Endothelial cell of umbilical vein (primary cell): Measurements from ENCODE around the gene TRIM71. TPM values are rescaled to one million over a fixed set of nuclear protein-coding genes. Genes with fewer than 3 reads are reported as not detected.

Source experiments
- BruUV-seq: library from RNA; stranded (reverse); fragments of 400-500 nt; replicated peaks from 2 replicates; lab custom pipeline; 2021; lab: Mats Ljungman, UMichigan
- CTCF ChIA-PET: fragments of 300-600, 350-600 bp; sonication (Branson Sonifier 250); formaldehyde crosslinking; loops from one replicate; lab custom pipeline; 2021; ENCODE audit warnings: antibody characterized with exemption, inconsistent platforms; lab: Charles Lee
- POLR2A ChIA-PET: fragments of 300-600, 350-600 bp; sonication (Branson Sonifier 250); formaldehyde crosslinking; loops from one replicate; lab custom pipeline; 2021; ENCODE audit warnings: antibody characterized with exemption, inconsistent platforms; lab: Charles Lee
- DNase-seq: peaks from one replicate; pipeline ENCODE4 v3.0.0-alpha.2; 2011; ENCODE audit warnings: low read depth, low spot score
- FAIRE-seq: peaks from 2 replicates; lab custom pipeline; 2011; peaks lifted over from hg19 to GRCh38; lab: Jason Lieb, UNC
- H2AFZ ChIP-seq: 2 replicates; pipeline ENCODE4 v1.6.0; 2012; ENCODE audit warnings: low read depth, low read length, control low read depth, inconsistent platforms
- H3K27ac ChIP-seq: 2 replicates; pipeline ENCODE4 v1.5.1; 2011; ENCODE audit warnings: low read depth, mild to moderate bottlenecking, control low read depth, low read length, moderate library complexity; ENCODE audit not compliant: insufficient read depth
- H3K27me3 ChIP-seq, 2 experiments: 2 replicates each; pipeline versions ENCODE4 v1.6.0 to v1.6.1; 2011; ENCODE audit warnings: low read length in 2 of 2, mixed read lengths in 1 of 2; ENCODE audit not compliant: control insufficient read depth in 2 of 2, insufficient read depth in 2 of 2
- H3K36me3 ChIP-seq, 2 experiments: 2 replicates in 1 of 2; 3 replicates in 1 of 2; pipeline ENCODE4 v1.5.1; 2011; ENCODE audit warnings: low read length in 2 of 2, mild to moderate bottlenecking in 1 of 2, moderate library complexity in 1 of 2; ENCODE audit not compliant: control insufficient read depth in 2 of 2, insufficient read depth in 2 of 2; ENCODE audit errors: extremely low read depth in 1 of 2
- H3K4me1 ChIP-seq: 3 replicates; pipeline ENCODE4 v1.5.1; 2011; ENCODE audit warnings: mild to moderate bottlenecking, low read length; ENCODE audit not compliant: control insufficient read depth, insufficient read depth; ENCODE audit errors: extremely low read depth
- H3K4me2 ChIP-seq: 2 replicates; pipeline ENCODE4 v1.6.1; 2011; ENCODE audit warnings: low read length, control low read depth, mixed read lengths; ENCODE audit not compliant: insufficient read depth
- H3K4me3 ChIP-seq, 3 experiments: fragments of 200-600 bp in 1 of 3; sonication (generic), shearing (Covaris generic) in 1 of 3; replicated peaks in 1 of 3; 2 replicates each; pipeline ENCODE4 v1.5.1; 2011 to 2016; ENCODE audit warnings: control low read depth in 3 of 3, low read length in 3 of 3, mild to moderate bottlenecking in 2 of 3, inconsistent platforms in 1 of 3, low read depth in 1 of 3, moderate library complexity in 1 of 3; ENCODE audit not compliant: insufficient read depth in 1 of 3
- H3K79me2 ChIP-seq: 2 replicates; pipeline ENCODE4 v1.6.0; 2012; ENCODE audit warnings: low read length, inconsistent platforms; ENCODE audit not compliant: control insufficient read depth, insufficient read depth
- H3K9ac ChIP-seq: replicated peaks from 2 replicates; pipeline ENCODE3; 2011; ENCODE audit warnings: low read length, control low read depth; ENCODE audit not compliant: insufficient read depth; ENCODE audit errors: extremely low read depth
- H3K9me1 ChIP-seq: replicated peaks from 3 replicates; pipeline ENCODE4 v1.6.0; 2011; ENCODE audit warnings: mild to moderate bottlenecking, low read length; ENCODE audit not compliant: control insufficient read depth, insufficient read depth; ENCODE audit errors: extremely low read depth
- H3K9me3 ChIP-seq: replicated peaks from 2 replicates; pipeline ENCODE4 v1.5.1; 2012; ENCODE audit warnings: low read length, inconsistent platforms; ENCODE audit not compliant: control insufficient read depth, insufficient read depth
- H4K20me1 ChIP-seq: replicated peaks from 2 replicates; pipeline ENCODE3; 2011; ENCODE audit warnings: mild to moderate bottlenecking, low read length; ENCODE audit not compliant: control insufficient read depth, insufficient read depth; ENCODE audit errors: extremely low read depth
- CTCF ChIP-seq, 2 donors: IDR thresholded peaks; 1 replicate in 1 of 2; 2 replicates in 1 of 2; pipeline ENCODE4 v1.5.1; 2011; ENCODE audit warnings: low read length in 2 of 2, mild to moderate bottlenecking in 2 of 2, moderate library complexity in 2 of 2, control low read depth in 1 of 2, inconsistent platforms in 1 of 2, low read depth in 1 of 2; ENCODE audit not compliant: insufficient read depth in 1 of 2; ENCODE audit errors: extremely low read depth in 1 of 2
- EZH2 ChIP-seq: IDR thresholded peaks from 2 replicates; pipeline ENCODE4 v1.6.1; 2012; ENCODE audit warnings: borderline replicate concordance, low read depth, mild to moderate bottlenecking, moderate library complexity, low read length, inconsistent platforms; ENCODE audit not compliant: severe bottlenecking
- FOS ChIP-seq: IDR thresholded peaks from 2 replicates; pipeline ENCODE4 v1.6.1; 2011; ENCODE audit warnings: mild to moderate bottlenecking, low read length, moderate library complexity, borderline replicate concordance; ENCODE audit not compliant: insufficient read depth
- GATA2 ChIP-seq: IDR thresholded peaks from 2 replicates; pipeline ENCODE4 v1.7.0; 2011; ENCODE audit warnings: low read depth, mild to moderate bottlenecking, moderate library complexity, mixed read lengths, low read length; ENCODE audit not compliant: insufficient read length, insufficient read depth
- JUN ChIP-seq: IDR thresholded peaks from 2 replicates; pipeline ENCODE4 v1.6.1; 2011; ENCODE audit warnings: borderline replicate concordance, low read depth; ENCODE audit not compliant: insufficient read length, insufficient read depth
- MAX ChIP-seq: IDR thresholded peaks from 2 replicates; pipeline ENCODE4 v1.6.1; 2011; ENCODE audit not compliant: insufficient read depth, insufficient read length
- MYC ChIP-seq: IDR thresholded peaks from one replicate; pipeline ENCODE4 v1.6.1; 2011; ENCODE audit warnings: mild to moderate bottlenecking, low read depth, low read length
- POLR2A ChIP-seq: IDR thresholded peaks from 2 replicates; pipeline ENCODE4 v1.6.1; 2012; ENCODE audit warnings: low read depth, mild to moderate bottlenecking, control low read depth, low read length
- POLR2AphosphoS5 ChIP-seq: IDR thresholded peaks from 2 replicates; pipeline ENCODE4 v1.6.1; 2012; ENCODE audit warnings: low read depth, mild to moderate bottlenecking, control low read depth, low read length, moderate library complexity; ENCODE audit not compliant: insufficient read depth
- dilution Hi-C: fragments of 300-500 bp; cut with MboI; formaldehyde crosslinking; loops from one replicate; pipeline ENCODE4 v1.15.0; 2019; ENCODE audit warnings: low sequenced_read_pairs; ENCODE audit not compliant: extremely low pct_ligation_motif_present
- intact Hi-C: fragments of 100-400 bp; cut with micrococcal nuclease; formaldehyde crosslinking; loops from one replicate; pipeline ENCODE4 v1.10.0; 2022
- polyA plus RNA-seq, 4 experiments: library from polyadenylated mRNA; depleted of rRNA in 3 of 4; stranded (reverse) in 3 of 4; unstranded in 1 of 4; fragments of >200 nt; gene quantifications; 2 replicates each; pipeline versions ENCODE4 v1.2.1 to v1.2.3, GENCODE V29; 2011 to 2012; ENCODE audit warnings: missing spikeins in 1 of 4
- total RNA-seq: library from RNA; stranded (reverse); gene quantifications from 2 replicates; pipeline ENCODE4 v1.2.3, GENCODE V29; 2021

TRIM71 gene
- total and polyA plus RNA-seq, 2 donors (not counting 3 experiments of a cell fraction or from before 2014, with no cell fraction given) = not detected

DNA sequence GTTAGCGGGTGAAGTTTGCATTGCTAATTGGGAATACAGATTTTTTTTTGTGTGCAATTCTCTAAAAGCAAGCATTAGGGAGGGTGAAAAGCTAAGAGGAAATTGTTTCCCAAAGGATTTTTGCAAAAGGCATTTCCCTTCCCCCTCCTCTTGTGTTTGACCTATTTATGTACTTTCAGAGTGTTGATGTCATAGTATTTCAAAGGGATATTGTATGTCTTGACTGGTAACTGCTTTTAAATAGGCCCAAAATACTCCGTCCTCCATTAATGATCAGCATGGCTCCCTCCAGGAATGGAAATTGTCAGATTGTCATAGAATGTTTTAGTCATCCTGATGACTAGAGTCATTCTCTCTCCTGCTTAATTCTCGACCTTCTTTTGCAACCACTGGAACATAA, 32.4 kb downstream of the TRIM71 start:
- BruUV-seq = no TSS peak
- H3K9me1 ChIP-seq = no peaks in the 10 kb centered on the region
- H3K27me3 ChIP-seq = peaks cover 3 to 13% of the 10 kb centered on the region in 2 experiments
- no peaks in the 10 kb centered on the region for H3K9me3 ChIP-seq
- no peak overlapping the region for H3K4me2 ChIP-seq
- H3K36me3 ChIP-seq = no peaks in the 10 kb centered on the region
- no peak overlapping the region for H3K4me3 ChIP-seq
- DNase-seq (no peak), FAIRE-seq (no peak)
- no peaks in the 10 kb centered on the region for H3K79me2 ChIP-seq
- H2AFZ ChIP-seq = no peak overlapping the region
- dilution Hi-C loops (no loop called here), intact Hi-C loops (no loop called here)
- ChIA-PET POLR2A (interaction anchor here (0.5 kb wide), 1 partner anchor 21 kb away, joined by 3 read pairs; no protein-coding TSS in a partner anchor), CTCF (interaction anchor here (1.0 to 1.5 kb wide), 3 partner anchors 11 to 33 kb away, joined by 3 read pairs; no protein-coding TSS in a partner anchor)
- H4K20me1 ChIP-seq = no peaks in the 10 kb centered on the region
- H3K27ac ChIP-seq = no peak overlapping the region
- H3K9ac ChIP-seq = no peak overlapping the region
- TF ChIP-seq MAX (no peak), EZH2 (no peak), MYC (no peak), GATA2 (no peak), POLR2AphosphoS5 (no peak), FOS (no peak), JUN (no peak), CTCF (IDR thresholded peaks at IDR 0.05; ENCODE audit: extremely low read depth in 1 of 2, insufficient read depth in 1 of 2, low read depth in 1 of 2, low read length in 2 of 2) (no peak), POLR2A (no peak)
- no peaks in the 10 kb centered on the region for H3K4me1 ChIP-seq
